Colonic mucosa (tissue), 4 donors: ENCODE results near the gene ADGRV1. TPM values are rescaled to one million over a fixed set of nuclear protein-coding genes. Genes with fewer than 3 reads are reported as not detected.
A peak's percentile ranks its signal among the peaks of the same experiment; 100 is the strongest.

Experiments used
- DNase-seq: peaks from one replicate; pipeline ENCODE4 v3.0.0-alpha.2; 2020
- H3K27ac ChIP-seq: fragments of 200-600 bp; one replicate; pipeline ENCODE4 v1.8.0; 2021
- H3K27me3 ChIP-seq: fragments of 200-600 bp; one replicate; pipeline ENCODE4 v1.8.0; 2021
- H3K36me3 ChIP-seq: fragments of 200-600 bp; one replicate; pipeline ENCODE4 v1.8.0; 2021
- H3K4me1 ChIP-seq: fragments of 200-600 bp; one replicate; pipeline ENCODE4 v1.8.0; 2021; ENCODE audit warnings: mild to moderate bottlenecking
- H3K4me3 ChIP-seq: fragments of 200-600 bp; one replicate; pipeline ENCODE4 v1.8.0; 2021
- H3K9ac ChIP-seq, 2 donors: one replicate each; pipeline ENCODE4 v1.7.0; 2013; ENCODE audit warnings: control low read depth in 2 of 2, low read depth in 2 of 2, low read length in 2 of 2
- H3K9me3 ChIP-seq: fragments of 200-600 bp; one replicate; pipeline ENCODE4 v1.8.0; 2021
- intact Hi-C: fragments of 100-400 bp; cut with DNase I; formaldehyde crosslinking; loops from one replicate; pipeline ENCODE4 v1.14.1; 2022
- total RNA-seq, 2 donors: library from RNA; stranded (reverse); fragmentation: NEBNext Ultra II Directional in 1 of 2; extraction: Animal tissue kit (Norgen Biotek cat#: 25700) in 1 of 2; gene quantifications; one replicate each; pipeline ENCODE4 v1.2.1, GENCODE V29; 2021
- TF ChIP-seq, protein P1 (sequence below): fragments of 200-600 bp; IDR thresholded peaks from one replicate; pipeline ENCODE4 v1.8.0; 2022; ENCODE audit warnings: antibody characterized with exemption, mild to moderate bottlenecking
- donor health status: healthy.
- donor health status: DM: no; HTN: no; CAD: no.
- donor health status: DM: no; HTN: no; CAD: no.

The ADGRV1 gene
- total RNA-seq, 2 donors from 2014 or later = 5.1 to 12.9 TPM

DNA sequence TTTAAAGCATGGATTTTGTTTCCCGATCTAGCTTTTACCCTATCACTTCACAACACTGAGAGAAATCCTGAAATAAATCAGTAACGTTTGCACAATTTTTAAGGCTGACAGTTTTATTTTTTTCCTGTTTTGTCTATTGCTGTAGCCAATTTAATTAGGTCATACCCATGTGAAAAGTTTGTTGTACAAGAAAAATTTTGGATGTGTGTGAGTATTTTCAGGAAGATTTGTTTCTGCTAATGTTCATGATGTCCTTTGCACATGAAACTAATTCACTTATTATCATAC, 586.7 kb downstream of the ADGRV1 start:
- DNase-seq = no peak
- Histone ChIP-seq H3K4me3 (no peak overlapping the region), H3K27ac (no peak overlapping the region), H3K9me3 (no peaks in the 10 kb centered on the region), H3K4me1 (peaks cover 6% of the 10 kb centered on the region), H3K27me3 (no peaks in the 10 kb centered on the region), H3K36me3 (no peaks in the 10 kb centered on the region), H3K9ac (no peak overlapping the region)
- intact Hi-C loops = no loop called here
- TF ChIP-seq, protein P1, sequence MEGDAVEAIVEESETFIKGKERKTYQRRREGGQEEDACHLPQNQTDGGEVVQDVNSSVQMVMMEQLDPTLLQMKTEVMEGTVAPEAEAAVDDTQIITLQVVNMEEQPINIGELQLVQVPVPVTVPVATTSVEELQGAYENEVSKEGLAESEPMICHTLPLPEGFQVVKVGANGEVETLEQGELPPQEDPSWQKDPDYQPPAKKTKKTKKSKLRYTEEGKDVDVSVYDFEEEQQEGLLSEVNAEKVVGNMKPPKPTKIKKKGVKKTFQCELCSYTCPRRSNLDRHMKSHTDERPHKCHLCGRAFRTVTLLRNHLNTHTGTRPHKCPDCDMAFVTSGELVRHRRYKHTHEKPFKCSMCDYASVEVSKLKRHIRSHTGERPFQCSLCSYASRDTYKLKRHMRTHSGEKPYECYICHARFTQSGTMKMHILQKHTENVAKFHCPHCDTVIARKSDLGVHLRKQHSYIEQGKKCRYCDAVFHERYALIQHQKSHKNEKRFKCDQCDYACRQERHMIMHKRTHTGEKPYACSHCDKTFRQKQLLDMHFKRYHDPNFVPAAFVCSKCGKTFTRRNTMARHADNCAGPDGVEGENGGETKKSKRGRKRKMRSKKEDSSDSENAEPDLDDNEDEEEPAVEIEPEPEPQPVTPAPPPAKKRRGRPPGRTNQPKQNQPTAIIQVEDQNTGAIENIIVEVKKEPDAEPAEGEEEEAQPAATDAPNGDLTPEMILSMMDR = no peak

DNA sequence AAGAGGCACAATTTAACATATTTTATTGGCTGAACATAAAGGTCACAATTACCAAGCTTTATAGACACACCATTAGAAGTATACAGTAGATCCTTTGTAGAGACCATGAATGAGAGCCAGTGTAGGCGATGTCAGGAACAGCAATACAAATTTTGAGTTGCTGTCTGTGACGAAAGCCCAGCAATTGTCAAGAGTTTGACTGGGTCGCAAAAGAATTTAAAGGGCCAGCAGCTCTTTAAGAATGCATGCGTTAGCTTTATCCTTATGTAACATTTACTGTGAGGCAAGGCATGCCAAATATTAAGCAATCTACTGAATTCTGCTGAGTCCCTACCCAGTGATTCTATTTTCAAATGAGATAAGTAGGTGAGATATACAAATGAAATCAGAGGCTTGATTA, 587.6 kb downstream of the ADGRV1 start:
- no peaks in the 10 kb centered on the region for H3K36me3 ChIP-seq
- intact Hi-C loops = no loop called here
- no peak overlapping the region for H3K4me3 ChIP-seq
- H3K9ac ChIP-seq = no peak overlapping the region
- DNase-seq = no peak
- TF ChIP-seq, protein P1 = no peak
- no peaks in the 10 kb centered on the region for H3K9me3 ChIP-seq
- H3K27ac ChIP-seq = peak overlapping the region; percentile 7
- no peaks in the 10 kb centered on the region for H3K27me3 ChIP-seq
- H3K4me1 ChIP-seq = peaks cover 6% of the 10 kb centered on the region

DNA sequence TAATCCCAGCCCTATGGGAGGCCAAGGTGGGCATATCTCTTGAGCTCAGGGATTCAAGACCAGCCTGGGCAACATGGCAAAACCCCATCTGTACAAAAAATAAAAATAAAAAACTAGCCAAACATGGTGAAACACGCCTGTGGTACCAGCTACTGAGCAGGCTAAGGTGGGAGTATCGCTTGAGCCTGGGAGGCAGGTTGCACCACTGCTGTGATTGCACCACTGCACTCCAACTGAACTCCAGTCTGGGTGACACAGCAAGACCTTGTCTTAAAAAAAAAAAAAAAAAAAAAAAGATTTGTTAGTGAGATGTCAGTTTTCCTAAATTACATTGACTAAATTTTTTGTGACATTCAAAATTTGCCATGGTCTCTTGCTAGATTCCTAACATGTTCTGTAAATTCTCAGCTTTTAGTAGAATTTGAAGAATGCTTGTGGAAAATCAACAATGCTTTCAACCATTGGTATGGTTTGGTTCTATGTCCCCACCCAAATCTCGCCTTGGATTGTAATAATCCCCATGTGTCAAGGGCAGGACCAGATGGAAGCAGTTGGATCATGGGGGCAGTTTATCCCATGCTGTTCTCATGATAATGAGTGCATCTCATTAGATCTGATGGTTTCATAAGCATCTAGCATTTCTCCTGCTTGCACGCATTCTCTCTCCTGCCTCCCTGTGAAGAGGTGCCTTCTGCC, 588.5 kb downstream of the ADGRV1 start:
- no peaks in the 10 kb centered on the region for H3K36me3 ChIP-seq
- DNase-seq = no peak
- no peaks in the 10 kb centered on the region for H3K9me3 ChIP-seq
- TF ChIP-seq, protein P1 = no peak
- H3K4me1 ChIP-seq = peaks cover 6% of the 10 kb centered on the region
- H3K27me3 ChIP-seq = no peaks in the 10 kb centered on the region
- H3K4me3 ChIP-seq = no peak overlapping the region
- intact Hi-C loops = no loop called here
- H3K9ac ChIP-seq = no peak overlapping the region
- H3K27ac ChIP-seq = no peak overlapping the region

DNA sequence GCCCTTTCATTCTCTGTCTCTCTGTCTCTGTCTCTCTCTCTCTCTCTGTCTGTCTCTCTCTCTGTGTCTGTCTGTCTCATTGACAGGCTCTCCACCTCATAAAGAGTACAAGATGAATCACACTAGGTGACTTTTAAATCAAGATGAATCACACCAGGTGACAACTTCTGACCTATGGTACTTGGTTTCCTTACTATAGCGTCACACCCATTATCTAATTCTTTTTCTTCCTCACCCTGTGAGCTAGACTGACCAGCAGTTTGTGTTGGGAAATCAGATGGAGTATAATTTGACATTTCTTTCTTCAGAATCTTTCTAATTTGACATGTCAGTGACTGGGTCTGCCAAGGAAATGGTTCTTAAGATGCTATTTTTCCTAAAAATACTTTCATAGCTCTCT, 591.6 kb downstream of the ADGRV1 start:
- H3K9me3 ChIP-seq = no peaks in the 10 kb centered on the region
- H3K36me3 ChIP-seq = no peaks in the 10 kb centered on the region
- H3K4me3 ChIP-seq = no peak overlapping the region
- TF ChIP-seq, protein P1 = no peak
- H3K9ac ChIP-seq = no peak overlapping the region
- intact Hi-C loops = no loop called here
- H3K27me3 ChIP-seq = no peaks in the 10 kb centered on the region
- peaks cover 6% of the 10 kb centered on the region for H3K4me1 ChIP-seq
- H3K27ac ChIP-seq = no peak overlapping the region
- DNase-seq = no peak

DNA sequence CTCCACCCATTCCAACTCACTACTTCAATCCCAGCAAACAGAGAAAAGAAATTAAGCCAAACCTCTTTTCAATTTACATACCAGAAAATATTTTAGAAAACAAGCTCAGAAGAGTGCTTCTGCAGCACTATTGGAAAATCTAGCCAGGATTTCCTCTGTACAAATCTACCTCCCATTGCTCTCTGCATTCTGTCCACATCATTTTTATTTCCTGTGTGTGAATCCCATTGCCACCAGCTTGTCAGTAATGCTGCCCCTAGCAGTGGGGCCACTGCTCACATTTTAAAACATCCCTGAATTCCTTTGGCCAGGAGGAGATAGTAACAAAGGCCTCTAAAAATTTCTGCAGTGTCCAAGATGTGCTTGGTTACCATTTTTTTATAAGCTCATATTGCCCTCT, 592.0 kb downstream of the ADGRV1 start:
- H3K4me3 ChIP-seq = no peak overlapping the region
- TF ChIP-seq, protein P1 = no peak
- no peak for DNase-seq
- H3K4me1 ChIP-seq = peaks cover 6% of the 10 kb centered on the region
- H3K36me3 ChIP-seq = no peaks in the 10 kb centered on the region
- no peak overlapping the region for H3K27ac ChIP-seq
- intact Hi-C loops = no loop called here
- no peaks in the 10 kb centered on the region for H3K9me3 ChIP-seq
- no peaks in the 10 kb centered on the region for H3K27me3 ChIP-seq
- no peak overlapping the region for H3K9ac ChIP-seq
